Activated CD8-positive, alpha-beta memory T cell treated with anti-CD3 and anti-CD28 coated beads for 36 hours (primary cell): Measurements from ENCODE around the gene SPOCK3. TPM values are rescaled to one million over a fixed set of nuclear protein-coding genes. Genes with fewer than 3 reads are reported as not detected.
"Not testable (repeated sequence)": the region's sequence is repeated elsewhere in the genome, so short reads cannot be mapped to it uniquely, and the experiment has no call there.

Experiments used
- CTCF ChIA-PET: fragments of 350-600 bp; sonication (Branson Sonifier 250); formaldehyde crosslinking; loops from one replicate; lab custom pipeline; 2021; ENCODE audit warnings: antibody characterized with exemption; lab: Charles Lee
- POLR2A ChIA-PET: fragments of 350-600 bp; sonication (Branson Sonifier 250); formaldehyde crosslinking; loops from one replicate; lab custom pipeline; 2021; ENCODE audit warnings: antibody characterized with exemption; lab: Charles Lee
- total RNA-seq, 2 experiments: library from RNA; stranded (reverse); gene quantifications; one replicate each; pipeline ENCODE4 v1.2.3, GENCODE V29; 2021

Gene SPOCK3
- total RNA-seq, 2 experiments from 2014 or later = not detected

- ChIA-PET CTCF (no interaction called here), POLR2A (no interaction called here)
These were observed 244.4 kb downstream of the SPOCK3 start for GRCh38 chr4:166989886-166990285.

- POLR2A ChIA-PET = no interaction called here
- CTCF ChIA-PET = no interaction called here
These were observed 247.3 kb downstream of the SPOCK3 start for GRCh38 chr4:166987026-166987425.

GRCh38 chr4:166981847-166982246 is 252.4 kb downstream of the SPOCK3 start:
- ChIA-PET POLR2A (no interaction called here), CTCF (no interaction called here)

GRCh38 chr4:166980419-166980818 is 253.9 kb downstream of the SPOCK3 start:
- CTCF ChIA-PET = no interaction called here
- POLR2A ChIA-PET = no interaction called here

- ChIA-PET POLR2A (no interaction called here), CTCF (no interaction called here)
These were observed 256.7 kb downstream of the SPOCK3 start for GRCh38 chr4:166977596-166977995.

GRCh38 chr4:166972071-166972470 is 262.2 kb downstream of the SPOCK3 start:
- ChIA-PET POLR2A (no interaction called here), CTCF (no interaction called here)

GRCh38 chr4:166968219-166968618 is 266.1 kb downstream of the SPOCK3 start:
- POLR2A ChIA-PET, CTCF ChIA-PET: not testable (repeated sequence)

- ChIA-PET CTCF (no interaction called here), POLR2A (no interaction called here)
These were observed 268.7 kb downstream of the SPOCK3 start for GRCh38 chr4:166965562-166965961.

GRCh38 chr4:166957451-166957850 is 276.8 kb downstream of the SPOCK3 start:
- ChIA-PET CTCF (no interaction called here), POLR2A (no interaction called here)

- ChIA-PET CTCF (no interaction called here), POLR2A (no interaction called here)
These were observed 277.8 kb downstream of the SPOCK3 start for GRCh38 chr4:166956484-166956883.

GRCh38 chr4:166941629-166942028 is 292.7 kb downstream of the SPOCK3 start:
- CTCF ChIA-PET = no interaction called here
- POLR2A ChIA-PET = no interaction called here

GRCh38 chr4:166930464-166930863 is 303.8 kb downstream of the SPOCK3 start:
- ChIA-PET POLR2A (no interaction called here), CTCF (no interaction called here)

GRCh38 chr4:166924424-166924823 is 309.9 kb downstream of the SPOCK3 start:
- ChIA-PET CTCF (no interaction called here), POLR2A (no interaction called here)

GRCh38 chr4:166913926-166914325 is 320.4 kb downstream of the SPOCK3 start:
- CTCF ChIA-PET = no interaction called here
- POLR2A ChIA-PET = no interaction called here

- ChIA-PET POLR2A (no interaction called here), CTCF (no interaction called here)
These were observed 330.9 kb downstream of the SPOCK3 start for GRCh38 chr4:166903408-166903807.

- ChIA-PET CTCF (no interaction called here), POLR2A (no interaction called here)
These were observed 331.4 kb downstream of the SPOCK3 start for GRCh38 chr4:166902941-166903340.

GRCh38 chr4:166896254-166896653 is 338.0 kb downstream of the SPOCK3 start:
- ChIA-PET CTCF (no interaction called here), POLR2A (no interaction called here)

GRCh38 chr4:166895771-166896170 is 338.5 kb downstream of the SPOCK3 start:
- POLR2A ChIA-PET = no interaction called here
- CTCF ChIA-PET = no interaction called here

GRCh38 chr4:166887457-166887856 is 346.8 kb downstream of the SPOCK3 start:
- ChIA-PET POLR2A (no interaction called here), CTCF (no interaction called here)

GRCh38 chr4:166886718-166887117 is 347.6 kb downstream of the SPOCK3 start:
- POLR2A ChIA-PET = no interaction called here
- CTCF ChIA-PET = no interaction called here

- POLR2A ChIA-PET = no interaction called here
- CTCF ChIA-PET = no interaction called here
These were observed 352.1 kb downstream of the SPOCK3 start for GRCh38 chr4:166882221-166882620.

- CTCF ChIA-PET = interaction anchor here (0.5 kb wide), 1 partner anchor 1538 kb away, joined by 3 read pairs; no protein-coding TSS in a partner anchor
These were observed 358.5 kb downstream of the SPOCK3 start for GRCh38 chr4:166875821-166876220.

More at GRCh38 chr4:166875821-166876220, 358.5 kb downstream of the SPOCK3 start:
- POLR2A ChIA-PET = no interaction called here
